ENCODE measurements around the gene RHOD.

RHOD gene

DNA sequence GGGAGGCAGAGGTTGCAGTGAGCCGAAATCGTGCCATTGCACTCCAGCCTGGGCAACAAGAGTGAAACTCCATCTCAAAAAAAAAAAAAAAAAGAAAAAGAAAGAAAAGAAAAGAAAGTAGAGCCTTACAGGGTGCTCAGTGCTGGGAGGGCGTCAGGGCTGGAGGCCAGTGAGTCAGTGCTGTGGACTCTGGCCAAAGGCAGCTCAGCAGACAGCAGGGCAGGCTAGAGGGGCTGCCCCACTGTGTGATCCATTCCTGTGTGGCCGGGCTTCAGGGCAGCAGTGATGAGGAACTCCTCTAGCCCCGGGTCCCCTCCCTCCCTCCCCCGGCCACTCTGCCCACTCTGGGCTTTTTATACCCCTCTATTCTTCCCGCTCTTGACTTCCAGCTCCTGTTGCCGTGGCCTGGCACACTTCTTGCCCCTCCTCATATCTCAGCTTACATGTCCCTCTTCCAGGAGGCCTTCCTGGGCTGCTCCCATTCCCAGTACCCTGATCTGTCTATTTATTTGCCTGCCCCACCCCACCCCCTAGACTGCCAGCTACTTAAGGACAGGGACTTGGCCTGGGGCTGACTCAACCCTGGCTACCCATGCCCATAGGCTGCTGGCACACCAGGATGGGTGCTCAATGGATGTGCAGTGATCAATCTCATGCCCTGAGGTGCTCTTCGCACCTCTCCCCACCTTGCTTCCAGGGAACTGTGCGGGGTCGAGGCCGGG, 23.7 kb upstream of the RHOD start:
- peak; percentile 93 for DNase-seq (ENCODE audit: low spot score)

DNA sequence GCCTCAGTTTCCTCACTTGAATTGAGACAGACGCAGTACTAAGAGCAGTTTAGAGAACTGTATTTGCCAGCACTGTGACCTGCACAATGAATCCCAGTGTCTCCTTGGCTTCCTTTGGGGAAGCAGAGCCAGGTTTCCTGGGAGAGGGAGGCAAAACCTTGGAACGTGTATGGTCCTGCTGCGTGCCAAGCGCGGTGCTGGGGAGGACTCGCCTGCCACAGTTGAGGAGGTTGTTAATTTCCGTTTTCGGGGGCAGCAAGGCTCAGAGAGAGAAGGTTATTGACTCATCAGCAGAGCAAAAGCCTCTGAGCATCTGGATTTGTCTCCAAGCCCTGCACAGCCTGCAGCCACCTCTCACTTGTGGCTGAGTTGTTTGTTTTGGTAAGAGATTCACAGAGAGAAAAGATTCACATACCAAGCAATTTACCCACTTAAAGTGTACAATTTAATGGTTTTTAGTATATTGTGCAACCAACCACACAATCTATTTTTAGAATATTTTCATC, 22.9 kb upstream of the RHOD start:
- DNase-seq (ENCODE audit: low spot score) = peak; percentile 91

GRCh38 chr11:67034350-67034749, 22.3 kb upstream of the RHOD start:
- no peak for DNase-seq (ENCODE audit: low spot score)

GRCh38 chr11:67040147-67040546, 16.5 kb upstream of the RHOD start:
- DNase-seq (ENCODE audit: low spot score) = no peak

DNA sequence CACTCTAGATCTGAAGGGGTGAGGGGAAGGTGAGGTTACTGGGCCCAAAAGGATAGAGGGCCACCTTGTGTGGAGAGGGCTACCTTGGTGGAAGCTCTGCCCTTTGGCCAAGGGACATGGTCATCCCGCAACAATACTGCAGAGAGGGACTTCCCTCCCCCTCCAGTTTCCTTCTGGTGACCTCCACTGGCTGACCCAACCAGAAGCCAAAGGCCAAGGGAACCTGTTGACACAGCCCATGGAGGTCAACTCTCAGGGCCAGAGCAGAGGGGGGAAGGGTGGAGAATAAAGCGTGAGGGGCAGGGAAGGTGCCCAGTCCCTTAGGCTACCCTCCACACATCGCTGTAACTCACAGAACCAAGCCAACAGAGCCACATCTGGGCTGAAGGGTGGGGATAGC, 15.0 kb upstream of the RHOD start:
- no peak for DNase-seq (ENCODE audit: low spot score)

DNA sequence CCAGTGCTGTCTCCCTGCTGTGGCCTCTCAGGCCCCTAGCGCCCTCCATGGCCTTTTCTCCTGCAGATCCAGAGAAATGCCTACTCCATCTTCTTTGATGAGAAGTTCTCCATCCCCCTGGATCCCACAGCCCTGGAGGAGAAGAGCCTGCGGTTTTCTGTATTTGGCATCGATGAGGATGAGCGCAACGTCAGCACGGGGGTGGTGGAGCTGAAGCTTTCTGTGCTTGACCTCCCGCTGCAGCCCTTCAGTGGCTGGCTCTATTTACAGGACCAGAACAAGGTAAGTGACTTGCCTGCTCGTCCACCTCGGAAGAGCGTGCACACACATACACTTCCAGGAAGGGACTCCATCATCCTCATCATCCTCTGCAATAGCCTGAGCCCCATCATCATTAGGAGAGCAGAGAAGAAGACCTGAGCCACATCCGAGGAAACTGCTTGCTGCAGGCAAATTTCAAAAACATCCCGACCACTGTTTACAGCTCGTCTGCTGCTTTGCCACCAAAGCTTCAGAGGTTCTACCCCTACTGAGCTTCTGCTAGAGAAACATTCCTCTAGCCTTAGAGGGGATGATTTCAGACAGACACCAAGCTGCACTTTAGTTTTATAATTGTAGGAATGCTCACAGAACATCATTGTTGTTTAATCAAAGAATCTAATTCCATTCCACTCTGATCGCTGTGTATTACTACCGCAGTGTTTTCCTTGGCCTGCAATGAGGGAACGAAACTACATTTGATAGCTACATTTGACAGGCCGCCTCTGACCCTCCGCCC, 12.9 kb upstream of the RHOD start:
- DNase-seq (ENCODE audit: low spot score) = no peak

DNA sequence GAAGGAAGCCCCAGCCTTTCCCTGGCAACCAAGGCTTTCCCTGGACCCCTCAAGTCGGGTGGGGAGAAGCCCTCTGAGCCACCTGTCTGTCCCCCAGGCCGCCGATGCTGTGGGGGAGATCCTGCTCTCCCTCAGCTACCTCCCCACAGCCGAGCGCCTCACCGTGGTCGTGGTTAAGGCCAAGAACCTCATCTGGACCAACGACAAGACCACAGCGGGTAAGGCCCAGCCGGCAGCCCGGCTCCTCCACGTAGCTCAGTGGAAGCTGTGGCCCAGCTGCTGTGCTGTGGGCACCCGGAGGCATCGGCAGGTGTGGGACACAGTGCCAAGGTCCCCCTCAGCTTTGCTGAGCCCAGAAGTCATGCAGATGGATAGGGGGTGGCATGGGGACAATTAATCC, 12.2 kb upstream of the RHOD start:
- no peak for DNase-seq (ENCODE audit: low spot score)

GRCh38 chr11:67045314-67045713, 11.3 kb upstream of the RHOD start:
- peak; percentile 73 for DNase-seq (ENCODE audit: low spot score)

DNA sequence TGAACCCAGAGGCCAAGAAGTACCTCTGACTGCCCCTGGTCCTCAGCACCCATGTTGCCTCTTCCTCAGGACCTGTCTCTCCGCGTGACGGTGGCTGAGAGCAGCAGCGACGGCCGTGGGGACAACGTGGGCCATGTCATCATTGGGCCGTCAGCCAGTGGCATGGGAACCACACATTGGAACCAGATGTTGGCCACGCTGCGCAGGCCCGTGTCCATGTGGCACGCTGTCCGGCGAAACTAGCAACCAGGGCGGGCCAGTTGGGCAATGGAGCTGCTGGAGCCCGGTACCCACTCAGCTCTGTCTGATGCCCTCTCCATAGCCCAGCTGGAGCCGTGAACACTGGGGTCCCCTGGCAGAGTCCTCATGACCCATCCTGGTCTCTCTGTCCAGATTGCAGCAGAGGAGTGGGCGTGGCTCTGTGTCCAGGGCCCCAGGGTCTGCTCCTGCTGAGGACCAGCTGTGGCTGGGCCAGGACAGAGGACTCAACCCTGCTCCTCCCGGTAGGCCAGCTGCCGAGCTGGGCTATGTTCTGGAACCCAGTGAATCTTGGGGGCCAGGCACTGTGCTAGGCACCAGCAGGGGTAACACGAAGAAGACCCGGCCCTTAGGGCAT, 8.0 kb upstream of the RHOD start:
- DNase-seq (ENCODE audit: low spot score) = peak; percentile 55

GRCh38 chr11:67050139-67050538, 6.5 kb upstream of the RHOD start:
- DNase-seq (ENCODE audit: low spot score) = no peak

DNA sequence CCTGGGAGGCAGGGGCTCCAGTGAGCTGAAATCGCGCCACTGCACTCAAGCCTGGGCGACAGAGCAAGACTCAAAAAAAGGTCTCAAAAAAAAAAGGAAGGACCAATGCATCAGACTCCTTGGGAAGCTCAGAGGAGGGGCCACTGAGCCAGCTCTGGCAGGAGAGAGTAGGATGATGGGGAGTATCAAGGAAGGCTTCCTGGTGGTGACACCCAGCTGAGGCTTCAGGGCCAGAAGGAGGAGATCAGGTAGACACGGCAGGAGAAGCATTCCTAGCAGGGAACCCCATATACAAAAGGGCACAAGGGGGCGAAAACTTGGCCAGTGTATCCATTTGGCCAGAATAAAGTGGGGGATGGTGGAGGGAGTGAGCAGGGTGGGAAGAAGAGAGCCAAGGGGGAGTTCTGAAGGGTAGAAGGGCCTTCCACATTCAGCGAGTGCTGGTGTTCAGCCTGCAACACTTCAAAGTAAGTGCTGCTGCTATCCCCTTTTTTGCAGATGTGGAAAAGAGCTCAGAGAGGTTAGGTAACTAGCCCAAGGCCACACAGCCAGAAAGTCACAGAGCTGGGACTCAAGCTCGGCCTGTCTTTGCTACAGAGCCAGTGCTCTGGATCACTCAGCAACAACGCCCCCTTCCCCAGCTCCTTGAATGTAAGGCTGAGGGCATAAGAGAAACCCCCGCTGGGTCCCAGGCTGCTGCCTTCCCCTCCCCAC, 5.3 kb upstream of the RHOD start:
- no peak for DNase-seq (ENCODE audit: low spot score)

- no peak for DNase-seq (ENCODE audit: low spot score)
These were observed 4.6 kb upstream of the RHOD start for GRCh38 chr11:67051945-67052488.

DNA sequence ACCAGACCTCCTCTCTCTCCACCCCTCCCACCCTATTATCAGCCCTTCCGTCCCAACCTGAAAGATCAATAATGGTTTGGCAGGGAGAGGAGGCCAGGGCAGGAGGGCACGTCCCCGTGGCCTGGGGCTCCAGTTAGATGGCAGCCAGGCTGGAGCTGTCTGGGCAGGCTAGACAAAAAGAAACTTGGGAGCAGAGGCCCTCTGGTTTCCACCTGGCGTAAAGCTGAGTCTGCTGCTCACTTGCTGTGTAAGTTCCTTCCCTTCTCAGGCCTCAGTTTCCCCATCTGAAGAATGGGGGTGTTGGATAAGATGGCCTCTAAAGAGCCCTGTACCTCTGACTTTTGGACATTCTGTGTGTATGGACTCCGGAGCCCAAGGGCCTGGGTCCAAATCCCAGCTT, 3.8 kb upstream of the RHOD start:
- DNase-seq (ENCODE audit: low spot score) = no peak

DNA sequence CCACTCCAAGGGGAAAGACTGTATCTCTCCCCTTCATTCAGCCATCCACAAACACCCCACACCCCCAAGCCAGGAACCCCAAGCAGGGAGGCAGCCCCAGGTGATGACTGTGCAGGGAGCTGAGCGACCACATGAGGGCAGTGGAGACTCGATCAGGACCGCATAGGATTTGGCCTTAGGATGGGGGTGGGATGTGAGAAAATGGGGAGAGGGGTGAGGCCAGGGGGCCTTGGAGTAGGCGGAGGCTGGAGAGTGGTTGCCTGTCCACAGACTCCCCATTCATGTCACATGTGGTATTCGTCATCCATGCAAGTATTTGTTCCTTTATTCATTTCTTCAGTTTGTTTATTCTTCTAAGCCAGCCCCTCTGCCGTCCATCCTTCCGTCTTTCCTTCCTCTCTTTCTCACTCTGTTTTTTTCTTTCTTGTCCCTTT, 2.7 kb upstream of the RHOD start:
- peak; percentile 86 for DNase-seq (ENCODE audit: low spot score)

DNA sequence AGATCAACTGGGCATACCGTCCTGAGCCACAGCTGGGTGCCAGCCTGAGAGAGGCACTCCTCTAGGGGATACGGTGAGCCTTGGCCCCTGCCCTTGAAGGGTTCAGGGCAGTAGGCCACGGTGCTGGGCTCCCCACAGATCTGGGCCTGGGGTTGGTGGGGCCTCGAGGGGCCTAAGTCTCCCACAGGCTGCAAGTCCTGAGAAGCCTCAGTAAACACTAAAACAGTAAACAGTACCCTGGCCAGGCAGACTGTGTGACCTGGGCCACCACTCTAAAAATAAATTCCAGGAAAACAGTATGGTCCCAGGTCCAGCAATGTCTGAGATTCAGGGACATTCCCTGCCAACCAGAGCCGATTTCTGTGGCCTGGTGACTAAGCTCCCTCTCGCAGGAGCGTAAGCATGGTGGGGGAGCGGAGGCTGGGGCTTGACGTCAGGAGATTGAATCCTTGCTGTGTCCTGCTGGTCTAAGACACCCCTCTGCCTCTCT, 2.3 kb upstream of the RHOD start:
- no peak for DNase-seq (ENCODE audit: low spot score)

- DNase-seq (ENCODE audit: low spot score) = peak; percentile 65
These were observed 1.7 kb upstream of the RHOD start for GRCh38 chr11:67054836-67055523.

DNA sequence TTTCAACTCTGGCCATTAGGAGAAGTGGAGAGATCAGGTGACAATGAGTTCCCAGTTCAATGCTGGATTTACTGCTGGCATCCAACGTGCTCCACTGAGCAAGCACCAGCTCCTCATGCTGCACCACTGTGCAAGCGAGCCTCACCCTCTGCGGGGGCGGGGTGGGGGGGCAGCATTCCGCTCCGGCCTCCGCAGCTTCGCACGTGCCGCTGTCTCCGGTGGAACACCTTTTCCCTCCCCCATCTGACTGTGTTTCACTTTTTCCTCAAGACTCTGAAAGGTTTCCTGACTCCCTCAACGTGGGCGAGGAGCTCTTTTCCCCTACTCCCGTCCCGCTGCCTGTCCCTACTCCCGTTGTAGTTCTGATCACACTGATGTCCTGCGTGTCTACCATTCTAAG, 835 bp upstream of the RHOD start:
- DNase-seq (ENCODE audit: low spot score) = peak; percentile 45

- DNase-seq (ENCODE audit: low spot score) = no peak
These were observed 592 bp downstream of the RHOD start for GRCh38 chr11:67057205-67057672.

GRCh38 chr11:67058506-67058905, 1.9 kb downstream of the RHOD start:
- DNase-seq (ENCODE audit: low spot score) = no peak

DNA sequence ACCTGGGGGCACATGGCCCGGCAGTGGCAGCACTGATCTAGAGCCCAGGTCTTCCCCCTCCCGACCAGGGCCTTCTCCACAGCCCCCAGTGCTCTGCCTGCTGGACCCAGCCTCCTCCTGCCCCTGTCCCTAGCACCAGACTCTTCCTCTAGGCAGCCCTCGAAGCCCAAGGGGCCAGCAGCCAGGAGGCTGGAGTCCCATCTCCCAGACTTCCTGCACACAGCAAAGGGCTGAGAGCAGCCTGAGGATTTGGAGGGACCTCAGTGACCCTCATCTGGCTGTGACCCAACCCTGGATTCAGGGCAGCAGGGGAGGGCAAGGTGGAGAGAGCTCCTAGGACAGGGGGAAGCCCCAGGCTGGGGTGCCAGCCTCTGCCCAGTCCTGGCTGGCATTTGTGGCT, 3.0 kb downstream of the RHOD start:
- DNase-seq (ENCODE audit: low spot score) = no peak

- DNase-seq (ENCODE audit: low spot score) = no peak
These were observed 3.5 kb downstream of the RHOD start for GRCh38 chr11:67060111-67060522.

Data from GM03348 (cell line).